RWPE1 (cell line): ENCODE results near the gene DTD1.

Experiments
- CTCF ChIA-PET: fragments of 350-600 bp; sonication (Branson Sonifier 250); formaldehyde crosslinking; extraction: SDS; loops from one replicate; lab custom pipeline; 2021; lab: Yijun Ruan, JAX
- POLR2A ChIA-PET: fragments of 400-600 bp; formaldehyde crosslinking; extraction: SDS; loops from one replicate; lab custom pipeline; 2020; ENCODE audit warnings: antibody characterized with exemption; ENCODE audit not compliant: low non-redundant PET; lab: Yijun Ruan, JAX
- DNase-seq: peaks from one replicate; pipeline ENCODE4 v3.0.0; 2012; ENCODE audit warnings: low spot score
- H3K27ac ChIP-seq: fragments of 450-650 bp; 2 replicates; pipeline ENCODE4 v1.5.1; 2017
- TF ChIP-seq, protein P1 (sequence below): fragments of 450-650 bp; conservative IDR thresholded peaks from 2 replicates; pipeline ENCODE4 v1.5.1; 2017; ENCODE audit warnings: low read depth, mild to moderate bottlenecking

DTD1 gene, protein sequence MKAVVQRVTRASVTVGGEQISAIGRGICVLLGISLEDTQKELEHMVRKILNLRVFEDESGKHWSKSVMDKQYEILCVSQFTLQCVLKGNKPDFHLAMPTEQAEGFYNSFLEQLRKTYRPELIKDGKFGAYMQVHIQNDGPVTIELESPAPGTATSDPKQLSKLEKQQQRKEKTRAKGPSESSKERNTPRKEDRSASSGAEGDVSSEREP

DNA sequence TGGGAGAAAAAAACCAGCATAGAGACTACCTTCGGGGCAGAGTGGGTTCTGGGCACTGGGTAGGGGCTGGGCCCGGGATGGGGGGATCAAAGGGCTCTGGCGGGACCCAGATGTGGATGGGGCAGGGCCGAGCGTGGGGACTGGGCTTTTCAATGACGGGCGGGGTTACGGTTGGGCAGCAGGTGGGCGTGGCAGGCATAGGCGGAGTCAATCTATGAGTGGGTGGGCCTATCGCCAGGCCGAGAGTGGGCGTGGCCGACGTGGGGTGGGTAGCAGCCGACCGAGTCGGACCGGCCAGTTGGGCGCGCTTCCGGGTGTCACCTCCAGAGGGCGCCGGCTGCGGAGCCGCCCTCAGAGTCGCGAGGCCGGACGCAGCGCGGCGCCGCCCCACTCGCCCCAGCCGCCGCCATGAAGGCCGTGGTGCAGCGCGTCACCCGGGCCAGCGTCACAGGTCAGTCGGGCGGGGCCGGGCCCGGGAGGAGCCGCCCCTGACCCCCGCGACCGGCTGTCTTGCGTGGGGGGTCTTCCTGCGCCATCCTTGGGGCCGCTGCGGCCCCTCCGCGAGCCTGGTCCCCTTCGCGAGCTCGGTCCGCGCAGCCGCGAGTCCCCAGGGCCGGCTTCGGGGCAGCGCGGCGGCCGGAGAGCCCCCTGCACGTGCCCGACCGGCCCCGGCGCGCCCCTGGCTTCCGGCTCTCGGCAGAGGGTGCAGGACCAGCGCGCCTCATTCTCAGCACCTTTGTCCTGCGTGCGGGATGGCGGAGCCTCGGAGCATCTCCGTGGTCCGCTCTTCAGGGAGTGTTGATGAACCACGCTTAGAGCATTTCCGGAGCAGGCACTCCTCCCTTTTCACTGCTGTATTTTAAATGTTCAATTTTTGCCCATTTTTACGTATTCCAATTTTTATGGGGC lies at the start of gene DTD1:
TSS of gene DTD1 (plus strand) at position 390 of the 909 bp plus-strand sequence. CDS start at position 409, 19 bp downstream.
- peak within 1 kb of the TSS; percentile 73 for H3K27ac ChIP-seq
- ChIA-PET POLR2A (interaction anchor here (0.9 kb wide), 1 partner anchor 21 kb away, joined by 4 read pairs; the partner anchor contains the start of gene SMIM26), CTCF (interaction anchor here (0.7 to 0.9 kb wide), 2 partner anchors 19 to 150 kb away, joined by 3 read pairs; no protein-coding TSS in a partner anchor)
- TF ChIP-seq, protein P1, sequence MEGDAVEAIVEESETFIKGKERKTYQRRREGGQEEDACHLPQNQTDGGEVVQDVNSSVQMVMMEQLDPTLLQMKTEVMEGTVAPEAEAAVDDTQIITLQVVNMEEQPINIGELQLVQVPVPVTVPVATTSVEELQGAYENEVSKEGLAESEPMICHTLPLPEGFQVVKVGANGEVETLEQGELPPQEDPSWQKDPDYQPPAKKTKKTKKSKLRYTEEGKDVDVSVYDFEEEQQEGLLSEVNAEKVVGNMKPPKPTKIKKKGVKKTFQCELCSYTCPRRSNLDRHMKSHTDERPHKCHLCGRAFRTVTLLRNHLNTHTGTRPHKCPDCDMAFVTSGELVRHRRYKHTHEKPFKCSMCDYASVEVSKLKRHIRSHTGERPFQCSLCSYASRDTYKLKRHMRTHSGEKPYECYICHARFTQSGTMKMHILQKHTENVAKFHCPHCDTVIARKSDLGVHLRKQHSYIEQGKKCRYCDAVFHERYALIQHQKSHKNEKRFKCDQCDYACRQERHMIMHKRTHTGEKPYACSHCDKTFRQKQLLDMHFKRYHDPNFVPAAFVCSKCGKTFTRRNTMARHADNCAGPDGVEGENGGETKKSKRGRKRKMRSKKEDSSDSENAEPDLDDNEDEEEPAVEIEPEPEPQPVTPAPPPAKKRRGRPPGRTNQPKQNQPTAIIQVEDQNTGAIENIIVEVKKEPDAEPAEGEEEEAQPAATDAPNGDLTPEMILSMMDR = peak; percentile 80
- DNase-seq = peak; percentile 92

DNA sequence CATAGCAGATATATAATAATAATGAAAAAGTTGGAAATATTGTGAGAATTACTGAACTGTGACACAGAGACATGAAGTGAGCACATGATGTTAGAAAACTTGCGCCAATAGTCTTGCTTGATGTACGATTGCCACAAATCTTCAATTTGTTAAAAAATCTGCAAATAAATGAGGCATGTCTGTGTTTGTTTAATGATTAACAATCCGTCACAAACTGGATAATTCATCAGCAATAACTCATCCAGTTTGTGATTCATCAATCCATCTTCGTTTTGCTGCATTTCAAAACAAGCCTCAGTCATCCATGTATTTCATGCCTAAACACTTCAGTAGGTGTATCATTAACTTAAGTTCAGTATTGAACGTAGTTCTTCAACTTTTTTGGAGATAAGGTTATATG lies 46.1 kb upstream of the DTD1 start:
- H3K27ac ChIP-seq = no peak overlapping the region
- ChIA-PET POLR2A (interaction anchor here (0.7 kb wide), 1 partner anchor 34 kb away, joined by 3 read pairs; the partner anchor contains the start of gene SEC23B), CTCF (no interaction called here)
- TF ChIP-seq, protein P1 = no peak
- peak; percentile 74 for DNase-seq

DNA sequence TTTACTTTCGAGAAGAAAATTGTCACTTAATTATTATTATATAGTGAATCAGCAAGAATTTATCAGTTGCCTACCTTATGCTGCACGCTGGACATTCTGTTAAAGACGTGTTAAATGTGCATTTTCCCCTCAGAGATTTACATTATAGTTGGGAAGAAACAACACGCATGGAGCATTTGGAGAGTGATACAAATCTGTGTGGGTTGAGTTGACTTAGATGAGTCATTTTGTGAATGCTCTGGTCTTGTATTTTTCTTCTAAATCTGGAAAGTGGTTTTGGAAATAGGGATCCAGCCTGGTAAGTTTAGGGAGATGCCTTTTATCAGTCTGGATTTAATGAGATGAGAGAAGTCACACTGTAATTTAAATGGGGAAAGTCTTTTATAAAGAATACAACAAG lies 44.6 kb upstream of the DTD1 start:
- no peak for DNase-seq
- no peak overlapping the region for H3K27ac ChIP-seq
- TF ChIP-seq, protein P1 = no peak
- POLR2A ChIA-PET = no interaction called here
- CTCF ChIA-PET = interaction anchor here (0.6 kb wide), 1 partner anchor 669 kb away, joined by 3 read pairs; no protein-coding TSS in a partner anchor

DNA sequence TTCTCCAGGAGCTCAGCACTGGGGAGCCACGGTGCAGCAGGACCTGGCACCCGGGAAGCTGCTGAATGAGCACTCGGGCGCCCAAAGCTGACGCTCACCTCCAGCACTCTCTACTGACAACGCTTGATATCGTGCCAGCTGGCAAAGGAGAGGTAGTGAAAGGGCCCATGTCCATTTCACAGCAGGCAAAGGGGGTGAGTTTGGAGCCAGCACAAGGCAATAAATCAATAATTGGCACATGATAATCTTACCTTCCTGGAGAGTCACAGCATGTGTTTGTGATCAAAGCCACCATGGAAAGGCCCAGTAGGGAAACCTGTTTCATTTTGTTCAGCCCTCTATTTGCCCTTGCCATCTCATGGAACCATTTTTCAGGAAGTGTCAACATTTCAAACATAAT lies 43.9 kb upstream of the DTD1 start:
- H3K27ac ChIP-seq = no peak overlapping the region
- DNase-seq = no peak
- TF ChIP-seq, protein P1 = no peak
- ChIA-PET CTCF (interaction anchor here (0.6 to 0.7 kb wide), 2 partner anchors 668 to 677 kb away, joined by 3 to 4 read pairs; no protein-coding TSS in a partner anchor), POLR2A (no interaction called here)

DNA sequence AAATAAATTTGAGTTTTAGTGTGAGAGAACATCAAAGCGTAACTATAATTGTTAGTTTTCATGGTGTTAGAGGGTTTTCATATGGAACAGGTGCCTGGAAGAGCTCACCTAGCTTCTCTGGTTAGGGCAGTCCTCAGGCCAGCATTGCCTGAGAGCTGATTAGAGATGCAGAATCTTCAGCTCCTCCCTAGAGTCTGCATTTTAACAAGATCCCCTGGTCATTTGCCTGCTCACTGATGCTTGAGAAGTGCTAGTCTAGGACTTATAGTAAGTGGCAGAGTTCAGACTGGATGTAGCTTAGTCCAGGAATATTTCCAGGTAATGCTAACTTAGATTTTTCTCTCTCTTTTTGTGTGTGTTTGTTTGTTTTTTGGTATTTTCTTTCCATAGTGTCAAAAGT lies 42.3 kb upstream of the DTD1 start:
- ChIA-PET POLR2A (no interaction called here), CTCF (no interaction called here)
- TF ChIP-seq, protein P1 = no peak

DNA sequence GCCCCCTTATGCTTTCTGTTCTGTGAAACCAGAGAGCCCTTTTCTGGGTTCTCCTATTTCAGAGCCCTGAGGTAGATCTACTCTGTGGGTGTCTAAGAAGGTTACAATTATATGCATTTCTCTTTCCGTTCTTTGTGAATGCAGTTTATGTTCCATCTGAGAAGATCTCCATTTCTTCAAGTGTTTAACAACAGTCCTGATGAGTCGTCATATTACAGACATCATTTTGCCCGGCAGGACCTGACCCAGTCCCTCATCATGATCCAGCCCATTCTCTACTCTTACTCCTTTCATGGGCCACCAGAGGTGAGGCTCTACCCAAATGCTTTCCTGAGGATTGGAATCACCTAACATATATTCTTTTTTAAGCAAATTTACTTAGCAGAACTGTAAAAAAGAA lies 39.4 kb upstream of the DTD1 start:
- no peak overlapping the region for H3K27ac ChIP-seq
- POLR2A ChIA-PET = no interaction called here
- DNase-seq = no peak
- CTCF ChIA-PET = interaction anchor here (0.7 kb wide), 1 partner anchor 52 kb away, joined by 3 read pairs; no protein-coding TSS in a partner anchor
- TF ChIP-seq, protein P1 = no peak

More for the DNA sequence above, 42.3 kb upstream of the DTD1 start:
- H3K27ac ChIP-seq = no peak overlapping the region
- DNase-seq = no peak
